PC-9 (cell line): ENCODE measurements around the gene KLK11. TPM values are rescaled to one million over a fixed set of nuclear protein-coding genes. Genes with fewer than 3 reads are reported as not detected.
A peak's percentile ranks its signal among the peaks of the same experiment; 100 is the strongest.

ENCODE experiments used
- BruUV-seq: library from RNA; stranded (reverse); fragments of 400-500 nt; replicated peaks from 2 replicates; lab custom pipeline; 2021; lab: Mats Ljungman, UMichigan
- CTCF ChIA-PET: fragments of 300-600 bp; sonication (Branson Sonifier 250); formaldehyde crosslinking; loops from one replicate; lab custom pipeline; 2022; ENCODE audit warnings: antibody characterized with exemption; lab: Charles Lee
- POLR2A ChIA-PET: fragments of 300-600 bp; sonication (Branson Sonifier 250); formaldehyde crosslinking; loops from one replicate; lab custom pipeline; 2022; ENCODE audit warnings: antibody characterized with exemption; ENCODE audit not compliant: unreplicated experiment; lab: Charles Lee
- DNase-seq, 2 experiments: peaks; one replicate each; pipeline versions ENCODE4 v3.0.0 to v3.0.0-alpha.2; 2015 to 2022; ENCODE audit warnings: mixed read lengths in 1 of 2
- H2AFZ ChIP-seq: fragments of 200-600 bp; sonication (generic); 2 replicates; pipeline ENCODE4 v1.8.1; 2017; ENCODE audit warnings: antibody characterized with exemption
- H3F3A ChIP-seq: fragments of 200-600 bp; sonication (generic); 2 replicates; pipeline ENCODE4 v1.8.1; 2017; ENCODE audit warnings: antibody characterized with exemption, mild to moderate bottlenecking, low read depth; ENCODE audit not compliant: insufficient read depth
- H3K27ac ChIP-seq: fragments of 200-600 bp; sonication (generic); 2 replicates; pipeline ENCODE4 v1.6.1; 2016; ENCODE audit warnings: mixed run types
- H3K27me3 ChIP-seq: fragments of 200-600 bp; sonication (generic); 2 replicates; pipeline ENCODE4 v1.6.1; 2016; ENCODE audit warnings: low read depth, mixed run types; ENCODE audit not compliant: insufficient read depth
- H3K36me3 ChIP-seq: fragments of 200-600 bp; sonication (generic); 2 replicates; pipeline ENCODE4 v1.6.1; 2016; ENCODE audit warnings: low read depth, mixed run types
- H3K4me1 ChIP-seq: fragments of 200-600 bp; sonication (generic); replicated peaks from 2 replicates; pipeline ENCODE4 v1.6.1; 2016; ENCODE audit warnings: mixed run types; ENCODE audit not compliant: insufficient read depth
- H3K4me2 ChIP-seq: fragments of 200-600 bp; sonication (generic); 2 replicates; pipeline ENCODE4 v1.6.1; 2017; ENCODE audit warnings: mixed run types
- H3K4me3 ChIP-seq: fragments of 200-600 bp; sonication (generic); 2 replicates; pipeline ENCODE4 v1.6.1; 2016; ENCODE audit warnings: mixed run types
- H3K79me2 ChIP-seq: fragments of 200-600 bp; sonication (generic); 2 replicates; pipeline ENCODE4 v1.6.1; 2017; ENCODE audit warnings: low read depth, mixed run types
- H3K9me2 ChIP-seq: fragments of 200-600 bp; sonication (generic); 2 replicates; pipeline ENCODE4 v1.8.1; 2017; ENCODE audit warnings: mild to moderate bottlenecking; ENCODE audit not compliant: insufficient read depth
- H3K9me3 ChIP-seq: fragments of 200-600 bp; sonication (generic); 2 replicates; pipeline ENCODE4 v1.8.1; 2016; ENCODE audit warnings: low read depth; ENCODE audit not compliant: insufficient read depth
- H4K20me1 ChIP-seq: fragments of 200-600 bp; sonication (generic); 2 replicates; pipeline ENCODE4 v1.8.1; 2017; ENCODE audit not compliant: insufficient read depth
- EZH2 ChIP-seq: fragments of 200-600 bp; sonication (generic); IDR thresholded peaks from 2 replicates; pipeline ENCODE4 v1.8.0; 2017; ENCODE audit warnings: antibody characterized with exemption, low read depth
- intact Hi-C: fragments of 100-400 bp; cut with micrococcal nuclease; formaldehyde crosslinking; loops from one replicate; pipeline ENCODE4 v1.10.0; 2022; ENCODE audit not compliant: unreplicated experiment
- total RNA-seq: library from RNA; stranded (reverse); gene quantifications from 2 replicates; pipeline ENCODE4 v1.2.3, GENCODE V29; 2021
- TF ChIP-seq, protein P1 (sequence below): fragments of 200-600 bp; sonication (generic); conservative IDR thresholded peaks from 2 replicates; pipeline ENCODE4 v1.6.1; 2017; ENCODE audit warnings: mixed run types, antibody characterized with exemption, mild to moderate bottlenecking, moderate library complexity

Gene KLK11
- total RNA-seq, 1 experiment from 2014 or later: 1.5 TPM

DNA sequence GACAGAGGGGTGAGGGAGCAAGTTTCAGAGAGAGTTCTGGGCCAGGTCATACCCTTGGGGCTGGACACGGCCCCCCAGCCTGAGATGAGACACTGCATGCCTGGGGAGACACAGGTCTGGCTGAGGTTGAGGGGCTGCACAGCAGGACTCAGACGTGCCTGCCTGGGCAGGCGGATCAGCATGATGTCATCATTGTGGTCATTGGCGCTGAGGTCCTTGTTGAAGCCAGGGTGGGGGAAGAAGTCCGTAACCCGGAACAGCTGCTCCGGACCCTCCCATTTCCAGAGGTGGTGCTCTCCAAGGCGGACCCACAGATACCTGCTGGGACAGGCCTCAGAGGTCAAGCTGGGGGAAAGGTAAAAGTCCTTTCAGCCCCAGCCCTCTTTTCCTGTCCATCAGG, 20.0 kb downstream of the KLK11 start:
- CTCF ChIA-PET: no interaction called here
- Histone ChIP-seq H3F3A (peaks cover 30% of the 10 kb centered on the region; the same call in 1 of the 2 replicates), H3K4me1 (peaks cover 19% of the 10 kb centered on the region), H3K4me2 (no peak overlapping the region), H3K27ac (no peak overlapping the region), H2AFZ (no peak overlapping the region), H3K4me3 (no peak overlapping the region), H4K20me1 (no peaks in the 10 kb centered on the region), H3K79me2 (no peaks in the 10 kb centered on the region), H3K9me2 (no peaks in the 10 kb centered on the region), H3K27me3 (no peaks in the 10 kb centered on the region), H3K36me3 (no peaks in the 10 kb centered on the region), H3K9me3 (no peaks in the 10 kb centered on the region)
- intact Hi-C loops: no loop called here
- BruUV-seq: no TSS peak
- no peak for TF ChIP-seq EZH2
- TF ChIP-seq, protein P1, sequence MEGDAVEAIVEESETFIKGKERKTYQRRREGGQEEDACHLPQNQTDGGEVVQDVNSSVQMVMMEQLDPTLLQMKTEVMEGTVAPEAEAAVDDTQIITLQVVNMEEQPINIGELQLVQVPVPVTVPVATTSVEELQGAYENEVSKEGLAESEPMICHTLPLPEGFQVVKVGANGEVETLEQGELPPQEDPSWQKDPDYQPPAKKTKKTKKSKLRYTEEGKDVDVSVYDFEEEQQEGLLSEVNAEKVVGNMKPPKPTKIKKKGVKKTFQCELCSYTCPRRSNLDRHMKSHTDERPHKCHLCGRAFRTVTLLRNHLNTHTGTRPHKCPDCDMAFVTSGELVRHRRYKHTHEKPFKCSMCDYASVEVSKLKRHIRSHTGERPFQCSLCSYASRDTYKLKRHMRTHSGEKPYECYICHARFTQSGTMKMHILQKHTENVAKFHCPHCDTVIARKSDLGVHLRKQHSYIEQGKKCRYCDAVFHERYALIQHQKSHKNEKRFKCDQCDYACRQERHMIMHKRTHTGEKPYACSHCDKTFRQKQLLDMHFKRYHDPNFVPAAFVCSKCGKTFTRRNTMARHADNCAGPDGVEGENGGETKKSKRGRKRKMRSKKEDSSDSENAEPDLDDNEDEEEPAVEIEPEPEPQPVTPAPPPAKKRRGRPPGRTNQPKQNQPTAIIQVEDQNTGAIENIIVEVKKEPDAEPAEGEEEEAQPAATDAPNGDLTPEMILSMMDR: no peak
- DNase-seq: peak in 1 of 2 experiments; percentile 9
- POLR2A ChIA-PET: interaction anchor here (0.6 kb wide), 2 partner anchors 37 to 82 kb away, joined by 3 read pairs; partner anchors contain the start of gene KLK6

GRCh38 chr19:51005248-51005647, 21.2 kb downstream of the KLK11 start:
- Histone ChIP-seq H3K36me3 (no peaks in the 10 kb centered on the region), H4K20me1 (no peaks in the 10 kb centered on the region), H3K79me2 (peaks cover 7% of the 10 kb centered on the region), H3K4me3 (no peak overlapping the region), H3K4me1 (peaks cover 14% of the 10 kb centered on the region), H3K27me3 (no peaks in the 10 kb centered on the region), H3F3A (peaks cover 23% of the 10 kb centered on the region; the same call in 1 of the 2 replicates), H3K9me3 (no peaks in the 10 kb centered on the region), H3K27ac (no peak overlapping the region), H3K9me2 (no peaks in the 10 kb centered on the region), H2AFZ (no peak overlapping the region), H3K4me2 (no peak overlapping the region)
- DNase-seq: no peak
- POLR2A ChIA-PET: no interaction called here
- intact Hi-C loops: no loop called here
- TF ChIP-seq EZH2: no peak
- TF ChIP-seq, protein P1: no peak
- BruUV-seq: no TSS peak
- CTCF ChIA-PET: no interaction called here

- no TSS peak for BruUV-seq
Measured at GRCh38 chr19:51003316-51003715, 23.1 kb downstream of the KLK11 start.

More at GRCh38 chr19:51003316-51003715, 23.1 kb downstream of the KLK11 start:
- DNase-seq: no peak
- ChIA-PET CTCF (no interaction called here), POLR2A (no interaction called here)
- Histone ChIP-seq H3K79me2 (peaks cover 23% of the 10 kb centered on the region), H3K4me2 (no peak overlapping the region), H3K4me3 (no peak overlapping the region), H2AFZ (no peak overlapping the region), H3K4me1 (peaks cover 8% of the 10 kb centered on the region), H3K9me2 (no peaks in the 10 kb centered on the region), H3K9me3 (no peaks in the 10 kb centered on the region), H3K27me3 (no peaks in the 10 kb centered on the region), H4K20me1 (no peaks in the 10 kb centered on the region), H3F3A (peaks cover 19% of the 10 kb centered on the region; the same call in 1 of the 2 replicates), H3K36me3 (peaks cover 5% of the 10 kb centered on the region; the same call in 1 of the 2 replicates), H3K27ac (no peak overlapping the region)
- TF ChIP-seq, protein P1: no peak
- TF ChIP-seq EZH2: no peak
- intact Hi-C loops: no loop called here
